K562 (cell line): ENCODE results near the gene RBM19. TPM values are rescaled to one million over a fixed set of nuclear protein-coding genes. Genes with fewer than 3 reads are reported as not detected.
A peak's percentile ranks its signal among the peaks of the same experiment; 100 is the strongest.

Source experiments
- BCOR ChIP-seq: fragments of 450-650 bp; IDR thresholded peaks from 2 replicates; pipeline ENCODE4 v1.6.1; 2016
- FOXP1 ChIP-seq: sonication (generic); formaldehyde crosslinking; IDR thresholded peaks from 2 replicates; pipeline ENCODE4 v1.8.0; 2022; ENCODE audit warnings: mild to moderate bottlenecking, missing genetic modification reagents
- KAT7 ChIP-seq: sonication (generic); formaldehyde crosslinking; IDR thresholded peaks from 2 replicates; pipeline ENCODE4 v1.8.0; 2022; ENCODE audit warnings: missing genetic modification reagents, mild to moderate bottlenecking, borderline replicate concordance
- KAT8 ChIP-seq: fragments of 450-650 bp; IDR thresholded peaks from 2 replicates; pipeline ENCODE4 v1.6.1; 2016; ENCODE audit warnings: low read depth, mild to moderate bottlenecking
- KDM4B ChIP-seq, 2 experiments: fragments of 450-650 bp in 1 of 2; sonication (generic) in 1 of 2; IDR thresholded peaks; 2 replicates each; pipeline ENCODE4 v1.6.1; 2016 to 2017; ENCODE audit warnings: borderline replicate concordance in 2 of 2, antibody characterized with exemption in 1 of 2, low read depth in 1 of 2, mild to moderate bottlenecking in 1 of 2
- MAX ChIP-seq: sonication (generic); formaldehyde crosslinking; IDR thresholded peaks from 2 replicates; pipeline ENCODE4 v1.9.0; 2022; ENCODE audit warnings: mild to moderate bottlenecking, missing genetic modification reagents
- MAZ ChIP-seq, 2 experiments: fragments of 450-650 bp in 1 of 2; sonication (generic) in 1 of 2; formaldehyde crosslinking; IDR thresholded peaks in 1 of 2; conservative IDR thresholded peaks in 1 of 2; 2 replicates each; pipeline versions ENCODE4 v1.4.0 to v1.5.0; 2020; ENCODE audit warnings: mild to moderate bottlenecking in 1 of 2, missing genetic modification reagents in 1 of 2
- NELFE ChIP-seq: IDR thresholded peaks from 2 replicates; pipeline ENCODE4 v1.6.1; 2011; ENCODE audit warnings: mild to moderate bottlenecking; ENCODE audit not compliant: insufficient read depth, insufficient read length
- PHB ChIP-seq: fragments of 250-450 bp; sonication (Bioruptor Pico); IDR thresholded peaks from 2 replicates; pipeline ENCODE4 v1.5.0; 2021
- PKNOX1 ChIP-seq: fragments of 450-650 bp; IDR thresholded peaks from 2 replicates; pipeline ENCODE4 v1.6.1; 2016
- RAD51 ChIP-seq: fragments of 450-650 bp; IDR thresholded peaks from 2 replicates; pipeline ENCODE4 v1.7.1; 2016; ENCODE audit warnings: low read depth, mild to moderate bottlenecking, borderline replicate concordance
- RBM15 ChIP-seq: fragments of 200-400 bp; formaldehyde crosslinking; IDR thresholded peaks from 2 replicates; pipeline ENCODE4 v1.6.1; 2018; ENCODE audit warnings: mild to moderate bottlenecking, low read length, moderate library complexity; ENCODE audit not compliant: insufficient read depth
- SMAD1 ChIP-seq: fragments of 150-350 bp; IDR thresholded peaks from 2 replicates; pipeline ENCODE4 v1.6.1; 2014; ENCODE audit warnings: low read length, low read depth; ENCODE audit not compliant: partially characterized antibody
- TCF3 ChIP-seq: sonication (generic); formaldehyde crosslinking; IDR thresholded peaks from 2 replicates; pipeline ENCODE4 v1.4.0; 2020; ENCODE audit warnings: mild to moderate bottlenecking, missing genetic modification reagents
- TRIM25 ChIP-seq: fragments of 450-650 bp; IDR thresholded peaks from 2 replicates; pipeline ENCODE4 v1.7.0; 2016; ENCODE audit warnings: borderline replicate concordance
- XRCC4 ChIP-seq: IDR thresholded peaks from one replicate; pipeline ENCODE4 v1.6.1; 2011; ENCODE audit not compliant: insufficient read depth, insufficient read length; ENCODE audit errors: extremely low read depth
- YBX1 ChIP-seq: fragments of 450-650 bp; IDR thresholded peaks from 2 replicates; pipeline ENCODE4 v1.7.1; 2016; ENCODE audit warnings: mild to moderate bottlenecking
- ZNF395 ChIP-seq: fragments of 200-800 bp; sonication (Bioruptor generic); IDR thresholded peaks from 2 replicates; pipeline ENCODE4 v1.6.1; 2017; ENCODE audit warnings: missing genetic modification characterization, missing compliant biosample characterization
- ZNF398 ChIP-seq: fragments of 250-450 bp; sonication (Bioruptor Pico); IDR thresholded peaks from 2 replicates; pipeline ENCODE4 v1.8.0; 2021; ENCODE audit warnings: moderate library complexity, mild to moderate bottlenecking, inconsistent platforms
- ZNF644 ChIP-seq: fragments of 200-800 bp; sonication (Bioruptor generic); IDR thresholded peaks from 2 replicates; pipeline ENCODE4 v1.6.1; 2016; ENCODE audit warnings: low read depth, missing genetic modification characterization, missing compliant biosample characterization
- ZNF766 ChIP-seq: fragments of 200-800 bp; sonication (Bioruptor generic); conservative IDR thresholded peaks from 2 replicates; pipeline ENCODE4 v1.6.1; 2016; ENCODE audit warnings: missing genetic modification characterization, missing compliant biosample characterization
- polyA plus RNA-seq, 8 experiments: library from polyadenylated mRNA; depleted of rRNA in 4 of 8; stranded (reverse) in 5 of 8; unstranded in 3 of 8; fragments of >200 nt; fragmentation: Nextera tagmentation in 2 of 8; fragmentation: Illumina TruSeq in 1 of 8; extraction: Ambion mirVana in 2 of 8; extraction: Trizol in 1 of 8; gene quantifications; 2 replicates each; pipeline versions ENCODE4 v1.2.1 to v1.2.3, GENCODE V29; 2011 to 2014; ENCODE audit warnings: inconsistent platforms in 1 of 8, missing spikeins in 1 of 8
- total RNA-seq, 7 experiments: library from RNA; depleted of rRNA in 6 of 7; stranded (reverse); fragments of >200 nt in 6 of 7; fragmentation: Illumina TruSeq in 2 of 7; extraction: Trizol in 2 of 7; gene quantifications; 2 replicates each; pipeline versions ENCODE4 v1.2.1 to v1.2.3, GENCODE V29; 2011 to 2021; ENCODE audit warnings: low replicate concordance in 1 of 7

The RBM19 gene
- total and polyA plus RNA-seq, 9 of the 15 experiments (the other 6 are each of a cell fraction or from before 2014, with no cell fraction given), result 16.0 to 58.4 (median 37.9) TPM

- TF ChIP-seq ZNF644 (tag) (peak; percentile 85), RAD51 (peak; percentile 36; the same call in 1 of the 2 replicates), YBX1 (no peak), TRIM25 (no peak), MAX (CRISPR knock-in tag) (no peak), SMAD1 (no peak), KAT8 (no peak), RBM15 (no peak), FOXP1 (CRISPR knock-in tag) (no peak), ZNF766 (peak; percentile 66; the same call in 1 of the 2 replicates), NELFE (no peak), PKNOX1 (peak; percentile 80), ZNF398 (CRISPR knock-in tag) (no peak), KAT7 (CRISPR knock-in tag) (no peak), KDM4B (IDR thresholded peaks at IDR 0.05; ENCODE audit: borderline replicate concordance in 2 of 2, low read depth in 1 of 2) (no peak), MAZ (CRISPR knock-in tag; conservative IDR thresholded peaks at IDR 0.05 in 1 of 2, IDR thresholded peaks at IDR 0.05 in 1 of 2) (peak in 1 of 2 experiments; percentile 78; a peak in 1 of 4 replicates), PHB (CRISPR knock-in tag) (no peak), BCOR (peak; percentile 62; the same call in 1 of the 2 replicates), TCF3 (peak; percentile 97), ZNF395 (peak; percentile 92; the same call in 1 of the 2 replicates), XRCC4 (no peak)
These were observed 33.5 kb downstream of the RBM19 start (continued) for GRCh38 chr12:113932381-113933196.
